GM12878 (cell line): ENCODE data around the gene RNF13.

Source experiments
- CEBPB ChIP-seq, 2 experiments: fragments of 150-350 bp in 1 of 2; IDR thresholded peaks; 2 replicates each; pipeline ENCODE4 v1.6.1; 2012 to 2014; ENCODE audit warnings: low read depth in 2 of 2, low read length in 2 of 2, borderline replicate concordance in 1 of 2, inconsistent platforms in 1 of 2
- EP300 ChIP-seq, 2 experiments: fragments of 150-350 bp in 1 of 2; IDR thresholded peaks; 2 replicates each; pipeline ENCODE4 v1.6.1; 2011 to 2012; ENCODE audit warnings: low read depth in 2 of 2, low read length in 2 of 2, borderline replicate concordance in 1 of 2, improper control_type of control experiment in 1 of 2, inconsistent platforms in 1 of 2; ENCODE audit not compliant: control insufficient read depth in 1 of 2
- NFYA ChIP-seq: IDR thresholded peaks from 2 replicates; pipeline ENCODE4 v1.6.1; 2011; ENCODE audit warnings: low read depth, mild to moderate bottlenecking, low read length, improper control_type of control experiment, borderline replicate concordance
- RELB ChIP-seq: fragments of 450-650 bp; IDR thresholded peaks from 2 replicates; pipeline ENCODE4 v1.6.1; 2017; ENCODE audit warnings: low read depth, mild to moderate bottlenecking, moderate library complexity
- ZNF274 ChIP-seq: IDR thresholded peaks from one replicate; pipeline ENCODE4 v1.8.0; 2011; ENCODE audit not compliant: insufficient read length, insufficient read depth

- TF ChIP-seq RELB (no peak), NFYA (no peak), ZNF274 (no peak), EP300 (IDR thresholded peaks at IDR 0.05; ENCODE audit: borderline replicate concordance in 1 of 2, control insufficient read depth in 1 of 2, low read depth in 2 of 2, low read length in 2 of 2) (no peak), CEBPB (IDR thresholded peaks at IDR 0.05; ENCODE audit: borderline replicate concordance in 1 of 2, low read depth in 2 of 2, low read length in 2 of 2) (no peak)
Observed at GRCh38 chr3:149844091-149844490, 31.1 kb downstream of the RNF13 start.
